Neural progenitor cell (in vitro differentiated cells): ENCODE results near the gene DTNBP1. TPM values are rescaled to one million over a fixed set of nuclear protein-coding genes. Genes with fewer than 3 reads are reported as not detected.
A peak's percentile ranks its signal among the peaks of the same experiment; 100 is the strongest.

Experiments used
- DNase-seq: peaks from one replicate; pipeline ENCODE4 v3.0.0-alpha.2; 2016; ENCODE audit warnings: low spot score
- H2AFZ ChIP-seq: fragments of 200-600 bp; sonication (generic); replicated peaks from 2 replicates; pipeline ENCODE4 v1.6.1; 2016; ENCODE audit warnings: antibody characterized with exemption
- H3F3A ChIP-seq: fragments of 200-600 bp; sonication (generic); 2 replicates; pipeline ENCODE4 v1.6.1; 2016; ENCODE audit warnings: antibody characterized with exemption, low read depth
- H3K27ac ChIP-seq: fragments of 200-600 bp; sonication (generic); 2 replicates; pipeline ENCODE4 v1.5.1; 2016; ENCODE audit warnings: mild to moderate bottlenecking
- H3K27me3 ChIP-seq: fragments of 200-600 bp; sonication (generic); 2 replicates; pipeline ENCODE4 v1.6.1; 2016; ENCODE audit warnings: mild to moderate bottlenecking, moderate library complexity
- H3K36me3 ChIP-seq: fragments of 200-600 bp; sonication (generic); 2 replicates; pipeline ENCODE4 v1.5.1; 2016
- H3K4me1 ChIP-seq: fragments of 200-600 bp; sonication (generic); 2 replicates; pipeline ENCODE4 v1.6.1; 2016; ENCODE audit warnings: mixed run types
- H3K4me2 ChIP-seq: fragments of 200-600 bp; sonication (generic); 2 replicates; pipeline ENCODE4 v1.6.1; 2016
- H3K4me3 ChIP-seq: fragments of 200-600 bp; sonication (generic); 2 replicates; pipeline ENCODE4 v1.5.1; 2016
- H3K79me2 ChIP-seq: fragments of 200-600 bp; sonication (generic); 2 replicates; pipeline ENCODE4 v1.6.1; 2016; ENCODE audit warnings: low read depth
- H3K9ac ChIP-seq: fragments of 200-600 bp; sonication (generic); 2 replicates; pipeline ENCODE4 v1.6.1; 2016
- H3K9me3 ChIP-seq: fragments of 200-600 bp; sonication (generic); 2 replicates; pipeline ENCODE4 v1.5.1; 2016; ENCODE audit warnings: low read depth
- H4K20me1 ChIP-seq: fragments of 200-600 bp; sonication (generic); 2 replicates; pipeline ENCODE4 v1.6.1; 2016; ENCODE audit warnings: low read depth
- H3K27ac Mint-ChIP-seq: 3 replicates; pipeline ENCODE4 v1.8.0; 2021; ENCODE audit warnings: mixed read lengths
- H3K27me3 Mint-ChIP-seq: 2 replicates; pipeline ENCODE4 v1.8.0; 2022; ENCODE audit warnings: low read depth, mild to moderate bottlenecking, inconsistent platforms, moderate library complexity, mixed read lengths; ENCODE audit not compliant: insufficient read depth
- H3K36me3 Mint-ChIP-seq: 3 replicates; pipeline ENCODE4 v1.8.0; 2021; ENCODE audit warnings: mixed read lengths
- H3K4me1 Mint-ChIP-seq: 3 replicates; pipeline ENCODE4 v1.8.0; 2021; ENCODE audit warnings: mixed read lengths
- H3K4me3 Mint-ChIP-seq: 3 replicates; pipeline ENCODE4 v1.8.0; 2021; ENCODE audit warnings: mild to moderate bottlenecking, moderate library complexity, mixed read lengths
- H3K9me3 Mint-ChIP-seq: 3 replicates; pipeline ENCODE4 v1.8.0; 2020; ENCODE audit warnings: mixed read lengths
- EZH2 ChIP-seq: fragments of 200-600 bp; sonication (generic); IDR thresholded peaks from 2 replicates; pipeline ENCODE4 v1.6.1; 2017; ENCODE audit warnings: antibody characterized with exemption, mild to moderate bottlenecking, moderate library complexity
- EZH2phosphoT487 ChIP-seq: fragments of 200-600 bp; sonication (generic); IDR thresholded peaks from 2 replicates; pipeline ENCODE4 v1.6.1; 2017; ENCODE audit warnings: antibody characterized with exemption
- total RNA-seq: library from RNA; depleted of rRNA; stranded (reverse); fragments of >200 nt; gene quantifications from 2 replicates; pipeline ENCODE4 v1.2.3, GENCODE V29; 2015; ENCODE audit warnings: low replicate concordance
- TF ChIP-seq, protein P1 (sequence below): fragments of 200-600 bp; sonication (generic); IDR thresholded peaks from 2 replicates; pipeline ENCODE4 v1.5.1; 2017; ENCODE audit warnings: antibody characterized with exemption, mild to moderate bottlenecking

The DTNBP1 gene
- total RNA-seq, 1 donor from 2014 or later: 4.5 TPM

DNA sequence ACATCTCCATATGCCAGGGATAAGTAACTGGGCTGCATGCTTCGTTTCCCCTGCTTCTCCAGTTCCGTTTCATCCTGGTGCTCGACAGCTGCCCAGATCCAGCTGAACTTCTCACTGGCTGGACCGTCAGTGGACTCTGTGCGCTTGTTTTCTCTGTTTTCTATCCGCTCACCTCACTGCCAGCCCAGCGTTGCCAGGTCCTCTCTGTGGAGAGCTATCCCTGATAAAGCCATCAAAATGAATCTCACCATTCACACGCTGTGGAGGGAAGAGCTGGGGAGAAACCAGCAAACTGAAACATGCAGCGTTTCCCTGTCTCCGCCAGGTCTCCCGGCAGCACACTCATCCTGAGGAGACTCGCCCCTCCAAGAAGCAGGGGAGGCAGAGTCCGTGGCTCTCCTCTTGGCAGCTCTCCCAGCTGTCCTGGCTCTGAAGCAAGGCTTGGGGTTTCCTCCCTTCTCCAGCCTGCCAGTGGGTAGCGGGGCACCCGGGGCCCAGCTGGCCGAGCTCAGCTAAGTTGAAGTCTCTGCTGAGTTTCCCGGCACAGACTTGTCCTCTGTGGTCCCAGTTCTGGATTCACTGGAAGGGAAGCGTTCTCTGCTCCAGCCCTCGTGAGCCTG is 160.9 kb downstream of the DTNBP1 start:
- Histone ChIP-seq H3K27ac (no peak overlapping the region), H3K4me1 (no peaks in the 10 kb centered on the region), H3K9ac (no peak overlapping the region), H3K27me3 (no peaks in the 10 kb centered on the region), H3K4me3 (no peak overlapping the region), H2AFZ (no peak overlapping the region), H3K79me2 (no peaks in the 10 kb centered on the region), H4K20me1 (peaks cover 21% of the 10 kb centered on the region), H3K9me3 (no peaks in the 10 kb centered on the region), H3K4me2 (no peak overlapping the region), H3K36me3 (no peaks in the 10 kb centered on the region), H3F3A (no peaks in the 10 kb centered on the region)
- TF ChIP-seq, protein P1, sequence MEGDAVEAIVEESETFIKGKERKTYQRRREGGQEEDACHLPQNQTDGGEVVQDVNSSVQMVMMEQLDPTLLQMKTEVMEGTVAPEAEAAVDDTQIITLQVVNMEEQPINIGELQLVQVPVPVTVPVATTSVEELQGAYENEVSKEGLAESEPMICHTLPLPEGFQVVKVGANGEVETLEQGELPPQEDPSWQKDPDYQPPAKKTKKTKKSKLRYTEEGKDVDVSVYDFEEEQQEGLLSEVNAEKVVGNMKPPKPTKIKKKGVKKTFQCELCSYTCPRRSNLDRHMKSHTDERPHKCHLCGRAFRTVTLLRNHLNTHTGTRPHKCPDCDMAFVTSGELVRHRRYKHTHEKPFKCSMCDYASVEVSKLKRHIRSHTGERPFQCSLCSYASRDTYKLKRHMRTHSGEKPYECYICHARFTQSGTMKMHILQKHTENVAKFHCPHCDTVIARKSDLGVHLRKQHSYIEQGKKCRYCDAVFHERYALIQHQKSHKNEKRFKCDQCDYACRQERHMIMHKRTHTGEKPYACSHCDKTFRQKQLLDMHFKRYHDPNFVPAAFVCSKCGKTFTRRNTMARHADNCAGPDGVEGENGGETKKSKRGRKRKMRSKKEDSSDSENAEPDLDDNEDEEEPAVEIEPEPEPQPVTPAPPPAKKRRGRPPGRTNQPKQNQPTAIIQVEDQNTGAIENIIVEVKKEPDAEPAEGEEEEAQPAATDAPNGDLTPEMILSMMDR: no peak
- no peak for TF ChIP-seq EZH2phosphoT487
- TF ChIP-seq EZH2: no peak
- H3K4me1 Mint-ChIP-seq: peaks cover 12% of the 10 kb centered on the region
- no peak overlapping the region for H3K4me3 Mint-ChIP-seq
- H3K27me3 Mint-ChIP-seq: peaks cover 13% of the 10 kb centered on the region
- H3K36me3 Mint-ChIP-seq: peaks cover 39% of the 10 kb centered on the region
- DNase-seq: no peak
- no peak overlapping the region for H3K27ac Mint-ChIP-seq
- no peaks in the 10 kb centered on the region for H3K9me3 Mint-ChIP-seq

DNA sequence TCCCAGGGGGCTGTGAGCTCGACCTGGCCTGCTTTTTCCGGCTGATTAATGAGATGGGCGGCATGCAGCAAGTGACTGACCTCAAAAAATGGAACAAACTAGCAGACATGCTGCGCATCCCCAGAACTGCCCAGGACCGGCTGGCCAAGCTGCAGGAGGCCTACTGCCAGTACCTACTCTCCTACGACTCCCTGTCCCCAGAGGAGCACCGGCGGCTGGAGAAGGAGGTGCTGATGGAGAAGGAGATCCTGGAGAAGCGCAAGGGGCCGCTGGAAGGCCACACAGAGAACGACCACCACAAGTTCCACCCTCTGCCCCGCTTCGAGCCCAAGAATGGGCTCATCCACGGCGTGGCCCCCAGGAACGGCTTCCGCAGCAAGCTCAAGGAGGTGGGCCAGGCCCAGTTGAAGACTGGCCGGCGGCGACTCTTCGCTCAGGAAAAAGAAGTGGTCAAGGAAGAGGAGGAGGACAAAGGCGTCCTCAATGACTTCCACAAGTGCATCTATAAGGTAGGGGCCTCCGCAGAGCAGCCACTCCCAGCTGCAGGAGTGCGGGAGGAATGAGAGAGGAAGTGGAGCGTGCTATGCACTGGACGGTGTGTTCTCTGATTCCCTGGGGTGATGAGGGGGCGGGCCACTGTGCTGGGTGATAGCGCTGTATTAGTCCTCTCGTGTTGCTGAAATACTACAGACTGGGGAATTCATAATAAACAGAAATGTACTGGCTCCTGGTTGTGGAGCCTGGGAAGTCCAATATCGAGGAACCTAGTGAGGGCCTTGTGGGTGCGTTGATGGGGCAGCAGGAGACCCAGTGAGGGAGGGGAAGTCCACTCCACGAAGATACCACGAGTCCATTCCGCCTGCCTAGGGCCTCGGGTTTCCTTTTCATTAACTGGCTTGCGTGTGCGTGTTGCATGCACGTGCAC is 161.7 kb downstream of the DTNBP1 start:
- peak overlapping the region; percentile 33 for H3K27ac Mint-ChIP-seq
- H4K20me1 ChIP-seq: peaks cover 21% of the 10 kb centered on the region
- no peak overlapping the region for H3K4me2 ChIP-seq
- H3K36me3 ChIP-seq: no peaks in the 10 kb centered on the region
- H3K4me1 ChIP-seq: no peaks in the 10 kb centered on the region
- peaks cover 13% of the 10 kb centered on the region for H3K27me3 Mint-ChIP-seq
- no peak overlapping the region for H2AFZ ChIP-seq
- H3K9me3 Mint-ChIP-seq: no peaks in the 10 kb centered on the region
- DNase-seq: no peak
- no peaks in the 10 kb centered on the region for H3K27me3 ChIP-seq
- H3K79me2 ChIP-seq: no peaks in the 10 kb centered on the region
- no peak overlapping the region for H3K4me3 Mint-ChIP-seq
- H3K9ac ChIP-seq: no peak overlapping the region
- H3K9me3 ChIP-seq: no peaks in the 10 kb centered on the region
- no peaks in the 10 kb centered on the region for H3F3A ChIP-seq
- TF ChIP-seq EZH2: no peak
- TF ChIP-seq, protein P1: no peak
- no peak for TF ChIP-seq EZH2phosphoT487
- peaks cover 12% of the 10 kb centered on the region for H3K4me1 Mint-ChIP-seq
- H3K36me3 Mint-ChIP-seq: peaks cover 34% of the 10 kb centered on the region
- H3K4me3 ChIP-seq: no peak overlapping the region
- no peak overlapping the region for H3K27ac ChIP-seq

DNA sequence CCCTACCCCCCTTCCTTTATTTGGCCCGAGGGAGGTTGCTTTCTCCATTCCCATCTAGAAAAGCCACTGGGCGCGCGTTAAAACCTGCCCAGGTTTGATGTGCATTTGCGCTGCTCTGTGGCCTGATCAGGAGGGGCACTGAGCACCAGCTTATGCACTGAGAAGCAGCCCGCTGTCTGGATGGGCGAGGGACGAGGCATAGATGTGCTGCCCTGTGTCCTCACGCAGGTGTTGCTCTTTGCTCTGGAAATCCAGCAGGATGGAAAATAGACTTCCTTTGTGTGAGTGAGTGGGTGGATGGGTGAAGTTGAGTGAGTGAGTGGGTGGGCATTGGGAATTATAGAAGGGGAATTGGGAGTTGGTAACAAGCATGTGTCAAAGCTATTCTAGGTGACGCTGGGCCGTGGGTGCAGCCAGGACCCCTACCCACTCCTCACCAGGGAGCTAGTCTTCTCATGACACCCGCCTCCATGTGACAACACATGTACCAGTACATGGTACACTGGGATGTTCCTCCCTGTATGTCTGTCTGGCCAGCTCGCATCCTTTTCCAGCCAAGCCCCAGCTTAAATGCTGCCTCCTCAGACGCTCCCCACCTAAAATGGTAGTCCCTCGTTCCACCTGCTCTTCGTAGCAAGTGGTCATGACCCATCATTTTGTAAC is 162.6 kb downstream of the DTNBP1 start:
- H3K36me3 Mint-ChIP-seq: peaks cover 40% of the 10 kb centered on the region

More for the DNA sequence above, 162.6 kb downstream of the DTNBP1 start:
- Histone ChIP-seq H3K4me3 (no peak overlapping the region), H3K9me3 (no peaks in the 10 kb centered on the region), H3K79me2 (no peaks in the 10 kb centered on the region), H4K20me1 (peaks cover 21% of the 10 kb centered on the region), H3K27me3 (no peaks in the 10 kb centered on the region), H3K36me3 (no peaks in the 10 kb centered on the region), H2AFZ (no peak overlapping the region), H3K9ac (no peak overlapping the region), H3F3A (no peaks in the 10 kb centered on the region), H3K27ac (no peak overlapping the region), H3K4me1 (no peaks in the 10 kb centered on the region), H3K4me2 (no peak overlapping the region)
- Mint-ChIP-seq H3K27me3 (peaks cover 13% of the 10 kb centered on the region), H3K4me1 (peaks cover 15% of the 10 kb centered on the region), H3K4me3 (no peak overlapping the region), H3K9me3 (no peaks in the 10 kb centered on the region), H3K27ac (no peak overlapping the region)
- TF ChIP-seq EZH2 (no peak), EZH2phosphoT487 (no peak)
- TF ChIP-seq, protein P1: no peak
- DNase-seq: no peak
